A172 (cell line): ENCODE data around the gene RBM28. TPM values are rescaled to one million over a fixed set of nuclear protein-coding genes. Genes with fewer than 3 reads are reported as not detected.

Source experiments
- DNase-seq: peaks from one replicate; pipeline ENCODE4 v3.0.0-alpha.2; 2015; ENCODE audit warnings: low spot score
- total RNA-seq: library from RNA; depleted of rRNA; stranded (reverse); fragments of >200 nt; shearing (Covaris generic); gene quantifications from 2 replicates; pipeline ENCODE4 v1.2.3, GENCODE V29; 2014; rRNA removed

RBM28 gene
- total RNA-seq = 15.8 and 19.3 TPM in 2 replicates

DNA sequence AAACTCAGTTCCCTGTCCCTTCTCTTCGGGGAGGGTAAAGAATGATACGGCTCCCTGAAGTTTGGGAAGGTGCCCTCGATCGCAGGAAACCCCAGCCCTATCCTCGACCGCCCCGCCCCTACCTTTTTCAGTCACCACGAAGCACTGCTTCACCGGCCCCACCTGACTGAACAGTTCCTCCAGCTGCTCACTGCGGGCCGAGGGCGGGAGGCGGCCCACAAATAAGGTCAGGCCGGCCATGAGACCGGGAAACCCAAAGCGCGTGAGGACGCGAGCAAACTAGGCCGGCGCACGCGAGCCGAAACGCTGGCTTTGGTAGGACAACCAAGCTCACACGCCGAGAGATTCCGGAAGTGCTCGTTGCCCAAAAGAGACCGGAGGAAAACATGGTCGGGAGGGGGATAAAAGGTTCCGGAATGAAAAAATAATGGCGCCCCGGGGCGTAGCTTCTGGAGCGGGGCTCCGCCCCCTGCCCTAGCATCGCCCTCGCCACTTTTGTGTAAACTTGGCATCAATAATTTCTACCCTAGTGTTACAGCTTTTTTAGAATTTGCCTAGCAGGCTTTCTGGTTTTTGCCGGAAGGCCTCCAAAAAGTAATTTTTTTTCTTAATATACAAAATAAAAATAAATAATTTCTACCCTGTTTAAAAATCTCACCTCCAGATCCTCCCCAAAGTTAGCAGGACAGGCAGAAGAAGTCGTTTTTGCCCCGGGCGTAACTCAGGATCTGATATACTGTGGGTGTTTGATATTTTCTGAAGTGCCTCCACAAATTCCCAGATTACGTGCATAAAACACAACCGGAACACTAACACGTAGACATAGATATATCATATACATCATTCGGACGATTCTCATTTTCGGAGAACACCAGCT lies at the start of gene RBM28:
TSS of gene RBM28 (minus strand) at position 355 of the 877 bp plus-strand sequence. CDS start at position 240, 115 bp downstream.
- DNase-seq = peak; percentile 84

GRCh38 chr7:128392446-128393327 lies 49.0 kb upstream of the RBM28 start:
- DNase-seq = no peak

- DNase-seq = no peak
These were observed 48.1 kb upstream of the RBM28 start for GRCh38 chr7:128391805-128392204.

- DNase-seq = no peak
These were observed 47.3 kb upstream of the RBM28 start for GRCh38 chr7:128390871-128391565.

DNA sequence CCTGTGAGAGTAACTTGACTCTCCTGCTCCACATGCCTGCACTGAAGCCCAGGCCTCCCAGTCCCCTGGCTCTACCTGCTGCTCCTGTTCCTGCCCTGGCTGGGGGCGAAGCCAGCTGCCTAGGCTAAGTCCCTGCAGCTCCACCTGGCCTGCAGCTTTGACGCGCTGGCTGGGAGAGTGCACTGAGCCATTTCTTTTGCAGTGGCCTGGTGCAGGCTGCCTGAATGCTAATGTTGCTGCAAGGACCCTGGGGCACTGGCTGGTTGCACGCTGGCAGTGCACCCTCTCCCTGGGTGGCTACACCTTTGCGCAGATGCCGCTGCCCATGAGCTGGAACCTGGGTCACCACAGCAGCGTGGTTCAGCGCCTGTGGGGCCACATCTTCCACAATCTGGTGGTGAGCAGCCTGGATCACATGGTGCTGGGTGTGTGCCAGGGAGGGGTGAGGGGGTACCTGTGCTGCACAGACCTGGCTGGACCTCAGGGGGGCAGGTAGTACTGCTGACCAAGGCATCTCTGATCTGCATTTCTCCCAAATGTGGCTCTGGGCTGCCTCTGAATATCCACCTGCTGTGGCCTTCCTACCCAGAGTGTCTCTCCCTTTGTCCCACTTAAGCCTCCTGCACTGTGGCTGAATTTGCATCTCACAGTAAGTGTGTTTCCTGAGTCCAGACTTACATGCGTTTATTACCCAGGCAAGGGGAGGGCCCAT lies 46.1 kb upstream of the RBM28 start:
- no peak for DNase-seq

- DNase-seq = no peak
These were observed 45.4 kb upstream of the RBM28 start for GRCh38 chr7:128389085-128389617.

GRCh38 chr7:128388145-128388485 lies 44.4 kb upstream of the RBM28 start:
- DNase-seq = no peak

DNA sequence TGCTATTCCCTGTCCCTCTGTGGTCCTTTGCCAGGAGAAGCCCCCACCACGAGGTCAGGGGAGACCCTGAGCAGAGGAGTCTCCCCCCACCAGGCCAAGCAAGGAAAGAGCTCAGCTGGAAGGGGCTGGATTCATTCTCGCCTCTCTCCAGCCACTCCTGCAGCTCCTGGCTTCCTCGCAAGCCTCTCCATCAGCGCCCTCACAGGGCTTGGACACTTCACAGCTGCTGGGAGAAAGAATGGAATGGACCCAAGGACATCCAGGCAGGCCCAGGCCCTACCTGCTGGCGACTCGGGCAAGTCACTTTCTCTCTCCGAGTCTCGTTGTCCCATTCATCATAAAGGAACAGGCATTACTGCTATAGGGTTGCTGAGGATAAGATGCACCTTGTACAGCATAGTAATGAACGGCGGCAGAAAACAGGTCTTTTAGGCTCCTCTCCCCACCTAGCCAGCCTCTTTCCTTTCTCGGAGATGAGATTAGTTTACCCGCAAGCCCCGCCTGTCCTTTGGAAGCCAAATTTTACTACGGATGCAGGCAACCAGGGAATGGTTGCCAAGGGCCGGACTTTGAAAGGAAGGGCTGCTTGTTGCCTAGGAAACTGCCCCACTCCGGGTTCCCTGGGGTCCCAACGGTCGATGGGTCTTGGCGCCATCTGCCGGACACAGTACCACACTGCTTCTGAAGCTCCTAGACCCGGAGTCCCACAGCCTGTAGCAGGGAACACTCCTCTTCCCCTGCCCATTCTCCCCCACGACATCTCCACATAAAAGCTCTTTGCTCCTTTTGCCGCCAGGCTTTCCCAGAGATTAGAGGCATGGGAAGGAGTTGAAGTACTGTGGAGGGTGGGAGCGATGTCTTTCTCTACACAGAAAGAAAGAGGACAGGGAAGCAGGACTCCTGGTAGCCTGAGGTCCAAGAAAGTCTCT lies 43.8 kb upstream of the RBM28 start:
- peak; percentile 48 for DNase-seq

DNA sequence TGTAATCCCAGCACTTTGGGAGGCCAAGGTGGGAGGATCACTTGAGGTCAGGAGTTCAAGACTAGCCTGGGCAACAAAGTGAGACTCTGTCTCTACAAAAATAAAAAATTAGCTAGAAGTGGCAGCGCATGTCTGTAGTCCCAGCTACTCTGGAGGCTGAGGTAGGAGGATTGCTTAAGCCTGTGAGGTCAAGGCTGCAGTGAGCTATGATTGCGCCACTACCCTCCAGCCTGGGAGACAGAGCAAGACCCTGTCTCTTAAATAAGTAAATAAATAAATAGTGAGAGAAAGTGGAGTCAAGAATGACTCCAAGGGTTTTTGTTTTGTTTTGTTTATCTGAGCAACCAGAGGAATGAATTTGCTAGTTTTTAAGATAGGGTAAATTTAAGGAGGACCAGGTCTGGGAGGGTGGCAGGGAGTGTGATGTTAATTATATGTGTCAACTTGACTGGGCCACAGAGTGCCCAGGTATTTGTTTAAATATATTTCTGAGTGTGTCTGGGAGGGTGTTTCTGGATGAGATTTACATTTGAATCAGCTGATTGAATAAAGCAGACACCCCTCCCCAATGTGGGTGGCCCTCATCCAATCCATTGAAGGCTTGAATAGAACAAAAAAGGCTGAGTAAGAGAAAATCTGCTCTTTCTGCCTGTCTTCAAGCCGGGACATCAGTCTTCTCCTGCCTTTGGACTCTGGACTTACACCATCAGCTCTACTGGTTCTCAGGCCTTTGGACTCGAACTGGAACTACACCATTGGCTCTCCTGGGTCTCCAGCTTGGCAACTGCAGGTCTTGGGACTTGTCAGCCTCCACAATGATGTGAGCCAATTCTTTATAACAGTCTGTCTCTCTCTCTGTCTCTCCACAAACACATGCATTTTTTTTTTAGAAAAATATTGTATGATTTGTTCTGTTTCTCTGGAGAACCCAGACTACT lies 42.5 kb upstream of the RBM28 start:
- DNase-seq = no peak

- no peak for DNase-seq
These were observed 41.0 kb upstream of the RBM28 start for GRCh38 chr7:128384726-128385125.

GRCh38 chr7:128383776-128384175 lies 40.1 kb upstream of the RBM28 start:
- no peak for DNase-seq

DNA sequence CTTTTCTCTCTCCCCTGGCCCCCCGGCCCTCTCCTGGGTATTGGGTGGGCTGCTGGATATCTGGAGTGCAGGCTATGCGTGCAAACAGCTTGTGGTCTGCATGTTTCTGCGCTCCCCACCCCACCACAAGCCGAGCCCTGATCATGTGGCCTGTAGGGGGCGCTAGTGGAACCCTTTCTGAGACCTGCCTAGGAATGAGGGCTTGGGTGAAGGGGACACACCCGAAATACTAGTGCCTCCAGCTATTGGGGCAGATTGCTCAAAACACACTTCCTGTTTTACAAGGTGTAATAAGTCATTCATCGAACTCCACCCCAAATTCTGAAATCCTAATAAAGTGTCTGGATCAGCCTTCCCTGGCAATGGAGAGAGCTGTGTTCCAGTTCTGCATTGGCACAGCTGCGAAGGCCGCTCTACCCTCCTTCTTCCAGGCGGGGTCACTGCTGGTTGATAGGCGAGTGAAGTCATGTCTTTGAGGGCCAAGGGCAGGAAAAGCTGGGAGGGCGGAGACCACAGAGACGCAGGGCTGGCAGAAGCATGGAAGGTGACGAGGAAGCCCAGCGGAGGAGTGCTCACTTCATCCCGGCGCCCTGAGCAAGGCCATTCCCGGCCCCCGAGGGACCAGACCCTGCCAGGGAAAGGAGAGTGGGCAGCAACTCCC lies 37.6 kb upstream of the RBM28 start:
- no peak for DNase-seq

GRCh38 chr7:128380483-128381106 lies 36.9 kb upstream of the RBM28 start:
- DNase-seq = no peak

- no peak for DNase-seq
These were observed 36.3 kb upstream of the RBM28 start for GRCh38 chr7:128379900-128380479.

DNA sequence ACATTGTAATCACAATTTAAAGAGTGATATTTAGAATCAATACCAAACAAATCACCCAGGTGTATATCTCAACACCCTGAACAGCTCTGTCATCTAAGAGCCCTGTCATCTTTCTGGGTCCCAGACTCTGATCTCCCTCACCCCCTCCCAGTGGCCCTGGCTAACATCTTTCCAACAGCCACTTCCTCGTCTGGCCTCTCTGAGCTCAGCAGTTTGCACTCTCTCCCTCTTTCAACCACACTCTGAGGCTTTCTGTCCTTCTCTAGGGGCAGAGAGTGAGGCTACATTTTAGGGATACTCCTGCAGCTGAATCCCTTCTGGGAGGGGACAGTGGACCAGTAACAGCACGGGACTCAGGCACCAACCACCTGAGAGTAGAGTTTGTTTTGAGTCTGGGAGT lies 34.9 kb upstream of the RBM28 start:
- DNase-seq = no peak

DNA sequence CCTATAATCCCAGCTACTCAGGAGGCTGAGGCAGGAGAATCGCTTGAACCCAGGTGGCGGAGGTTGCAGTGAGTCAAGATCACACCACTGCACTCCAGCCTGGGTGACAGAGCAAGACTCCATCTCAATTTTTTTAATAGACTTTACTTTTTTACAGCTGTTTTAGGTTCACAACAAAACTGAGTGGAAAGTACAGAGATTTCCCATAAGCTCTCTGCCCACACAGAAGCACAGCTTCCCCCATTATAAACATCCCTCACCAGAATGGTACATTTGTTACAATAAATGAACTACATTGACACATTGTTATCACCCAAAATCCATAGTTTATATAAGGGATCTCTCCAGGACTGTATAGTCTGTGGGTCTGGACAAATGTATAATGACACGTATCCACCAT lies 32.4 kb upstream of the RBM28 start:
- no peak for DNase-seq

GRCh38 chr7:128374041-128374440 lies 30.3 kb upstream of the RBM28 start:
- DNase-seq = no peak

DNA sequence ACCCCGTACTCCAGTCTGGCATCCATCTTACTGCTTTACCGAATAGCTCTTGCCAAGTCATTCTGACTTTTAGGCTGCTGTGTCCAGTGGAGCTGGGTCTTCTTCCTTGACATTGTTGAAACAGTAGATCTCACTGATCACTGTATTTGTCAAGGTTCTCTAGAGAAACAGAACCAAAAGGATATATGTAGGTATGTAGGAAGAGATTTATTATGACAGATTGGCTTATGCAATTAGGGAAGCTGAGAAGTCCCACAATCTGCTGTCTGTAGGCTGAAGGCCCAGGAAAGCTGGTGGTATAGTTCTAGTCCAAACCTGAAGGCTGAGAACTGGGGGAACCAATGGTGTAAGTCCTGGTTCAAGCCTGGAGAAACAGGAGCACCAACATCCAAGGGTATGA lies 29.9 kb upstream of the RBM28 start:
- no peak for DNase-seq
